ENCODE measurements around the gene LSMEM2. TPM values are rescaled to one million over a fixed set of nuclear protein-coding genes. Genes with fewer than 3 reads are reported as not detected.

Gene LSMEM2
- total and polyA plus RNA-seq, 2 of the 8 experiments (the other 6 are each of a cell fraction or from before 2014, with no cell fraction given) = 0.58 to 0.68 TPM

GRCh38 chr3:50230794-50231125 is 48.1 kb upstream of the LSMEM2 start (continued):
- TF ChIP-seq NANOG (IDR thresholded peaks at IDR 0.05; ENCODE audit: insufficient read depth, low read depth, low read length, poor library complexity, severe bottlenecking) (no peak), SP1 (IDR thresholded peaks at IDR 0.05; ENCODE audit: low read depth, low read length) (no peak), CHD1 (IDR thresholded peaks at IDR 0.05; ENCODE audit: low read depth, low read length) (no peak), TAF1 (IDR thresholded peaks at IDR 0.05; ENCODE audit: low read depth, low read length) (no peak)
